ENCODE results near the gene THAP9.

The THAP9 gene

DNA sequence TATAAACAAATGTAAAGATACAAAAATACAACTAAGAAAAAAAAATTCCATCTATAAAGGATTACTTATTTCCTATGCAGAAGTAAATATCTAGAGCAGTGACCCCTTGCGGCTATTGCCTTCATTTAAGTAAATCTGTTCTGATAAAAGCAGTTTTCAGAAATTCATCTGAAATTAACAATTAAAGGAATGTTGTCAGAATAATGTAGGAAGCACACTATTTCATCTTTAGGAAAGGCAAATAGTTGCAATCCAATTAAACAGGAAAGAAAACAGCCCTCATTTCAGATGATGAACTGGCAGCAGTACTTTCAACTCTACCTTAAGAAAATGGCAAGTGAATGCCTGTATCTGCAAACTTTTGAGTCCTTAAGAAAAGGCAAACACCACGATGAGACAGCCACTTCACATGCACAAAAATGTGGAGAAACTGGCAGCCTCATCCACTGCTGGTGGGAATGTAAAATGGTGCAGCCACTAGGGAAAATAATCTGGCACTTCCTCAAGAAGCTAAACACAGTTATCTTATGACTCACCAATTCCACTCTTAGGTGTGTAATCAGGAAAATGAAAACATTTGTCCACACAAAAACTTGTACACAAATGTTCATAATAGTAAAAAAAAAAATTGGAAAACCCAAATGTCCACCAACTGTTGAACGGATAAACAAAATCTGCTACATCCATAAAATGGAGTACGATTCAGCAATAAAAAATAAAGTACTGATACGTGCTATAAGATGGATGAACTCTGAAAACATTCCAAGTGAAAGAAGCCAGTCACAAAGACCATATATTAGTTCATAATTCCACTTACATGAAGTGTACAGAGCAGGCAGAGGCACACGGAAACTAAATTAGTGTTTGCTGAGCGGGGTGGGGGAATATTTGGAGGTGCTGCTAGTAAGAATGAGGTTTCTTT is 2.0 kb upstream of the THAP9 start (continued):
- peak; percentile 15; the same call in 1 of the 2 replicates for TF ChIP-seq ZNF394 (tag by site-specific recombination; IDR thresholded peaks at IDR 0.05; ENCODE audit: borderline replicate concordance)
- TF ChIP-seq PRDM6 (tag by site-specific recombination; IDR thresholded peaks at IDR 0.05), result peak; percentile 40; the same call in 1 of the 2 replicates
- 0 out of 2 replicates have a peak, but pooled peaks have one; percentile 13 for TF ChIP-seq ZNF501 (tag by site-specific recombination; IDR thresholded peaks at IDR 0.05)
- TF ChIP-seq, protein P1, sequence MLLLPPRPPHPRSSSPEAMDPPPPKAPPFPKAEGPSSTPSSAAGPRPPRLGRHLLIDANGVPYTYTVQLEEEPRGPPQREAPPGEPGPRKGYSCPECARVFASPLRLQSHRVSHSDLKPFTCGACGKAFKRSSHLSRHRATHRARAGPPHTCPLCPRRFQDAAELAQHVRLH (tag by site-specific recombination; IDR thresholded peaks at IDR 0.05), result no peak
- TF ChIP-seq ZNF660 (tag by site-specific recombination; IDR thresholded peaks at IDR 0.05), result 0 out of 2 replicates have a peak, but pooled peaks have one; percentile 31
- TF ChIP-seq KLF8 (tag by site-specific recombination; IDR thresholded peaks at IDR 0.05), result no peak
- no peak for TF ChIP-seq ZFP3 (tag by site-specific recombination; IDR thresholded peaks at IDR 0.05; ENCODE audit: low read depth)
- TF ChIP-seq ZNF211 (tag by site-specific recombination; IDR thresholded peaks at IDR 0.05; ENCODE audit: low read depth), result no peak
- no peak for TF ChIP-seq PBX3 (CRISPR knock-in tag; IDR thresholded peaks at IDR 0.05)
- TF ChIP-seq ZNF146 (tag by site-specific recombination; IDR thresholded peaks at IDR 0.05), result peak; percentile 94
- TF ChIP-seq, protein P2, sequence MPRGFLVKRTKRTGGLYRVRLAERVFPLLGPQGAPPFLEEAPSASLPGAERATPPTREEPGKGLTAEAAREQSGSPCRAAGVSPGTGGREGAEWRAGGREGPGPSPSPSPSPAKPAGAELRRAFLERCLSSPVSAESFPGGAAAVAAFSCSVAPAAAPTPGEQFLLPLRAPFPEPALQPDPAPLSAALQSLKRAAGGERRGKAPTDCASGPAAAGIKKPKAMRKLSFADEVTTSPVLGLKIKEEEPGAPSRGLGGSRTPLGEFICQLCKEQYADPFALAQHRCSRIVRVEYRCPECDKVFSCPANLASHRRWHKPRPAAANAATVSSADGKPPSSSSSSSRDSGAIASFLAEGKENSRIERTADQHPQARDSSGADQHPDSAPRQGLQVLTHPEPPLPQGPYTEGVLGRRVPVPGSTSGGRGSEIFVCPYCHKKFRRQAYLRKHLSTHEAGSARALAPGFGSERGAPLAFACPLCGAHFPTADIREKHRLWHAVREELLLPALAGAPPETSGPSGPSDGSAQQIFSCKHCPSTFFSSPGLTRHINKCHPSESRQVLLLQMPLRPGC (tag by site-specific recombination; IDR thresholded peaks at IDR 0.05), result no peak
- no peak for TF ChIP-seq MZF1 (tag by site-specific recombination; IDR thresholded peaks at IDR 0.05; ENCODE audit: borderline replicate concordance)
- TF ChIP-seq EGR2 (tag by site-specific recombination; IDR thresholded peaks at IDR 0.05; ENCODE audit: low read depth), result no peak
- no peak for TF ChIP-seq ZNF140 (tag by site-specific recombination; IDR thresholded peaks at IDR 0.05)
- TF ChIP-seq ZNF423 (tag by site-specific recombination; IDR thresholded peaks at IDR 0.05), result no peak

DNA sequence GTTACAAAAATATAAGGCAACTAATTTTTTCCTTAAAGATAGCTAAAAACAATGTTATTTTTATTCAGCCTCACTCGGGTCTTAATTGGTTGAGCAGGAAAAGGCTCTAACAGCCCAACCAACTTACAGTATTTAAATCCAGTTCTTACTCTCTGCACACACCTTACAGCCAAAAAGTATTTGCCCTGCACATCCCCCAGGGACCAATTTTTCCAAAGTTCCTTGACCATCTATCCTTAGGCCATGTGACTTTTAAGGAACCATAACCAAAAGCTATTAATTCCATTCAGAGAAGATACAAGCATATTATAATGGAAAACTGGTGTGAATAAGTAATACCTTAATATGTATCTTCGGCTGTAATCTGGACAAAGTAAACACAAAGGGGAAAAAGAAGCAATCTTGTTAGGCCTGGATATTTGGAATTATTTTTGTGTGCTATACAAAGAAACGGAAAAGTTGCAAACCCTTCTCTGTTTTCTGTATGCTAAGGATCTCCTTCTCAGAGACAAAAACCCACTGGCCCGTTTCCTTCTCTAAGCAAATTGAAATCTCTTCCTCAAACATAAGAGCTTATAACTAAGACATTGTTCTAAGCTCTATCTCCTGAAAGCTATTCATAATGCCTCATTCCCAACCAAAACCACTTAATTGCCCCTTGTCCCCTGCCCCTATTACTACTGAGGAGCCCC is 1.0 kb upstream of the THAP9 start:
- Histone ChIP-seq H3K9me3 (ENCODE audit: control insufficient read depth, insufficient read depth, low read depth, low read length) (no peaks in the 10 kb centered on the region), H3K4me1 (ENCODE audit: control insufficient read depth, insufficient read depth, low read length) (no peaks in the 10 kb centered on the region), H3K27ac (ENCODE audit: extremely low read depth, low read depth, low read length) (peak overlapping the region; percentile 96), H3K36me3 (ENCODE audit: control insufficient read depth in 2 of 2, insufficient read depth in 1 of 2, low read length in 2 of 2) (peaks cover 17 to 50% of the 10 kb centered on the region in 2 experiments; a peak in 2 of 3 replicates), H3K4me3 (ENCODE audit: low read depth, low read length) (peak overlapping the region; percentile 72)
- ChIA-PET CTCF (interaction anchor here (0.7 to 2.1 kb wide), 8 partner anchors 10 to 1476 kb away, joined by 3 to 13 read pairs (median 4); no protein-coding TSS in a partner anchor), POLR2A (interaction anchor here (1.1 to 3.4 kb wide), 3 partner anchors 13 to 112 kb away, joined by 4 to 26 read pairs (median 4); partner anchors contain the start of gene LIN54)
- no peak for TF ChIP-seq GFI1B (tag by site-specific recombination; IDR thresholded peaks at IDR 0.05)
- no peak for TF ChIP-seq ZNF701 (tag by site-specific recombination; IDR thresholded peaks at IDR 0.05)
- TF ChIP-seq ZFP69B (tag by site-specific recombination; IDR thresholded peaks at IDR 0.05), result no peak
- TF ChIP-seq, protein P3, sequence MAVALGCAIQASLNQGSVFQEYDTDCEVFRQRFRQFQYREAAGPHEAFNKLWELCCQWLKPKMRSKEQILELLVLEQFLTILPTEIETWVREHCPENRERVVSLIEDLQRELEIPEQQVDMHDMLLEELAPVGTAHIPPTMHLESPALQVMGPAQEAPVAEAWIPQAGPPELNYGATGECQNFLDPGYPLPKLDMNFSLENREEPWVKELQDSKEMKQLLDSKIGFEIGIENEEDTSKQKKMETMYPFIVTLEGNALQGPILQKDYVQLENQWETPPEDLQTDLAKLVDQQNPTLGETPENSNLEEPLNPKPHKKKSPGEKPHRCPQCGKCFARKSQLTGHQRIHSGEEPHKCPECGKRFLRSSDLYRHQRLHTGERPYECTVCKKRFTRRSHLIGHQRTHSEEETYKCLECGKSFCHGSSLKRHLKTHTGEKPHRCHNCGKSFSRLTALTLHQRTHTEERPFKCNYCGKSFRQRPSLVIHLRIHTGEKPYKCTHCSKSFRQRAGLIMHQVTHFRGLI (tag by site-specific recombination; IDR thresholded peaks at IDR 0.05), result peak; percentile 73
- TF ChIP-seq ZNF624 (tag by site-specific recombination; IDR thresholded peaks at IDR 0.05), result no peak
- TF ChIP-seq ZNF530 (tag by site-specific recombination; IDR thresholded peaks at IDR 0.05; ENCODE audit: low read depth), result no peak
- TF ChIP-seq, protein P4, sequence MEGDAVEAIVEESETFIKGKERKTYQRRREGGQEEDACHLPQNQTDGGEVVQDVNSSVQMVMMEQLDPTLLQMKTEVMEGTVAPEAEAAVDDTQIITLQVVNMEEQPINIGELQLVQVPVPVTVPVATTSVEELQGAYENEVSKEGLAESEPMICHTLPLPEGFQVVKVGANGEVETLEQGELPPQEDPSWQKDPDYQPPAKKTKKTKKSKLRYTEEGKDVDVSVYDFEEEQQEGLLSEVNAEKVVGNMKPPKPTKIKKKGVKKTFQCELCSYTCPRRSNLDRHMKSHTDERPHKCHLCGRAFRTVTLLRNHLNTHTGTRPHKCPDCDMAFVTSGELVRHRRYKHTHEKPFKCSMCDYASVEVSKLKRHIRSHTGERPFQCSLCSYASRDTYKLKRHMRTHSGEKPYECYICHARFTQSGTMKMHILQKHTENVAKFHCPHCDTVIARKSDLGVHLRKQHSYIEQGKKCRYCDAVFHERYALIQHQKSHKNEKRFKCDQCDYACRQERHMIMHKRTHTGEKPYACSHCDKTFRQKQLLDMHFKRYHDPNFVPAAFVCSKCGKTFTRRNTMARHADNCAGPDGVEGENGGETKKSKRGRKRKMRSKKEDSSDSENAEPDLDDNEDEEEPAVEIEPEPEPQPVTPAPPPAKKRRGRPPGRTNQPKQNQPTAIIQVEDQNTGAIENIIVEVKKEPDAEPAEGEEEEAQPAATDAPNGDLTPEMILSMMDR (tag by site-specific recombination; IDR thresholded peaks at IDR 0.05), result no peak
- TF ChIP-seq IKZF3 (tag by site-specific recombination; IDR thresholded peaks at IDR 0.05), result 0 out of 2 replicates have a peak, but pooled peaks have one; percentile 19
